Measurements from ENCODE around the gene HAAO.

Gene HAAO

DNA sequence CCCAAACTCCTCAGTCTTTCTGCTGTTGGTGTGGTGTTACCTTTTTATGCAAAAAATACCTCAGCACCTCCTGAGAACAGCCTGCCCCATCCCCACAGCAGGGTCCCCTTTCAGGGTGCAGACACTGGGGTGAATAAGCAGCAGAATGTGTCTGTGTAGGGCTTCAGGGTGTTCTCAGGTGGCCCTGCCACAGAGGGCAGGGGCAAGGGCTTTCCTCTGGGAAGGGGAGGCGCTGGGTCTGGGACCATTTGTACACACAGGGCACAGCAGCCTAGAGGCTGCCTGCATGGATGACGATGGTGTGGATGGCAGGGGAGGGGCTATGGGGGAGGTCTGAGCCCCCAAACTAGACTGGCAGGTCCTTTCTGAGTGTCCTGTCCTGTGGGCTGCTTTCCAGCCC lies 2.6 kb downstream of the HAAO start:
- H3K36me3 ChIP-seq (replicated peaks), result no peaks in the 10 kb centered on the region
- in situ Hi-C loops (cut with HindIII; ENCODE audit: low pct_ligation_motif_present, low sequenced_read_pairs), result no loop called here
- no peak overlapping the region for H3K4me3 ChIP-seq (ENCODE audit: low read depth, low read length)
- peaks cover 3% of the 10 kb centered on the region for H3K27me3 ChIP-seq (replicated peaks)
- TF ChIP-seq, protein P1, sequence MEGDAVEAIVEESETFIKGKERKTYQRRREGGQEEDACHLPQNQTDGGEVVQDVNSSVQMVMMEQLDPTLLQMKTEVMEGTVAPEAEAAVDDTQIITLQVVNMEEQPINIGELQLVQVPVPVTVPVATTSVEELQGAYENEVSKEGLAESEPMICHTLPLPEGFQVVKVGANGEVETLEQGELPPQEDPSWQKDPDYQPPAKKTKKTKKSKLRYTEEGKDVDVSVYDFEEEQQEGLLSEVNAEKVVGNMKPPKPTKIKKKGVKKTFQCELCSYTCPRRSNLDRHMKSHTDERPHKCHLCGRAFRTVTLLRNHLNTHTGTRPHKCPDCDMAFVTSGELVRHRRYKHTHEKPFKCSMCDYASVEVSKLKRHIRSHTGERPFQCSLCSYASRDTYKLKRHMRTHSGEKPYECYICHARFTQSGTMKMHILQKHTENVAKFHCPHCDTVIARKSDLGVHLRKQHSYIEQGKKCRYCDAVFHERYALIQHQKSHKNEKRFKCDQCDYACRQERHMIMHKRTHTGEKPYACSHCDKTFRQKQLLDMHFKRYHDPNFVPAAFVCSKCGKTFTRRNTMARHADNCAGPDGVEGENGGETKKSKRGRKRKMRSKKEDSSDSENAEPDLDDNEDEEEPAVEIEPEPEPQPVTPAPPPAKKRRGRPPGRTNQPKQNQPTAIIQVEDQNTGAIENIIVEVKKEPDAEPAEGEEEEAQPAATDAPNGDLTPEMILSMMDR (IDR thresholded peaks at IDR 0.05; ENCODE audit: low read depth, low read length, missing control alignments), result no peak
- H3K27ac ChIP-seq, result no peak overlapping the region
- DNase-seq, result no peak

DNA sequence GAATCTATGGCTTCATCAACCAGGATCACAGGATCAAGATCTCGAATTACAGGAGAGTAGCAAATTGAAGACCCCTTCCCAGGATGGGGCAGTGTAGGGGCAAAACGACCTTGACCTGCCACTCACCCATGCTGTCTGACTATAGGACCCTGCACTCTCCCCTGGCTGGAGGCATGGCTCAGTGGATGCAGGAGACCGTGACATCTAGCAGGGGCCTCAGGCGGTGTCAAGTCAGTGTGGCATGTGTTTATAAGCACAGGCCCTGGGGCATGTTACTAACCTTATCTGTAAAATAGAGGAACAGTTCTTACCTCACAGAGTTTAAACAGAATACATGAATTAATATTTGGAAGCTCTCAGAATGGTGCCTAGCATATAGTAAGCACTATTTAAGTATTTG lies 3.5 kb downstream of the HAAO start:
- TF ChIP-seq, protein P1 (IDR thresholded peaks at IDR 0.05; ENCODE audit: low read depth, low read length, missing control alignments), result no peak
- H3K36me3 ChIP-seq (replicated peaks), result no peaks in the 10 kb centered on the region
- no peak overlapping the region for H3K4me3 ChIP-seq (ENCODE audit: low read depth, low read length)
- DNase-seq, result no peak
- in situ Hi-C loops (cut with HindIII; ENCODE audit: low pct_ligation_motif_present, low sequenced_read_pairs), result no loop called here
- peaks cover 3% of the 10 kb centered on the region for H3K27me3 ChIP-seq (replicated peaks)
- H3K27ac ChIP-seq, result no peak overlapping the region

DNA sequence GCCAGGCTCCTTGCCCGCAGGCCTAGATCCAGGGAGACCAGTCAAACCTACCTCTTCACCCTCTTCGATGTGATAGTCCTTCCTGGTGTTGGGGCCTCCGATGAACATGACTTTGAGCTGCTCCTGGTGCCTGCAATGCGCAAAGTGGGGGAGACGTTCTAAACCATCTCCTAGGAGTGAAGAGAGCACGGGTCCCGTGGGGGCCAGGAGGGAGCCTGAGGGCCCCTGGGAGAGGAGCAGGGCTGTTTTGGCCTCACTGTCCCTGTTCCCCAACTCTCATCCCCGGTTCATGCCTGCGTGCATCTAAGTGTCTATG lies 3.9 kb downstream of the HAAO start:
- in situ Hi-C loops (cut with HindIII; ENCODE audit: low pct_ligation_motif_present, low sequenced_read_pairs), result no loop called here
- DNase-seq, result no peak
- H3K4me3 ChIP-seq (ENCODE audit: low read depth, low read length), result no peak overlapping the region
- peaks cover 3% of the 10 kb centered on the region for H3K27me3 ChIP-seq (replicated peaks)
- no peaks in the 10 kb centered on the region for H3K36me3 ChIP-seq (replicated peaks)
- no peak overlapping the region for H3K27ac ChIP-seq
- TF ChIP-seq, protein P1 (IDR thresholded peaks at IDR 0.05; ENCODE audit: low read depth, low read length, missing control alignments), result no peak

DNA sequence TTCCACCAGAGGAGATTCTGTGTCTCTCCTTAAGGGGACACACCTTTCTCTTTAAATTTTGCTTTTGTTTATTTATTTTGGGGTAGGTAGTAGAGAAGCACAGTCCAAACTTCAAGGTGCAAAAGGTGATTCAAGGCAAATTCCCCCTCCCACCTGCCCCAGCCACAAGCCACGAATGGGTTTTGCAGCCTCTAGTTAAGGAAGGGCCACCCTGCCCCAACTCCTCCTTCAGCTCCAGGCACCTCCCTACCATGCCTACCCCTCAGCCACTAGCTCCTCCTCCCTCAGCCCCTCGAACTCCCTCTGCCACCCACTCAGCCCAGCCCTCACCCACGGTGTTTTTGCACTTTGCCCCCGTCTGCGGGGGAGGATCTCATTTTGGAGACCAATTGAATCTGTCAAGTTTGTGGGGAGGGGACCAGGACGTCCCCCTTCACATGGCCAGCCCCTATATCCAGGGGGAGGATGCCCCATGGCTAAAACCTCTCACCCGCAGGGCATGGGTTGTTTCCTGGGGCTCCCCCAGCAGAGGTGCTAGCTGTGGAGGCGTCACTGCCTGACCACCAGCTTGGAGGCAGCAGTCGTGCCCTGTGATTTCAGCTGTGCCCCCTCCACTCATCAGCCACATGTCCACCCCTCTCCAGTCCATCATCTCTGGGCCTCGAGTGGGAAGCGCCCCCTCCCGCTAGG lies 4.5 kb downstream of the HAAO start:
- Histone ChIP-seq H3K4me3 (ENCODE audit: low read depth, low read length) (no peak overlapping the region), H3K27ac (no peak overlapping the region), H3K36me3 (replicated peaks) (no peaks in the 10 kb centered on the region), H3K27me3 (replicated peaks) (peaks cover 3% of the 10 kb centered on the region)
- in situ Hi-C loops (cut with HindIII; ENCODE audit: low pct_ligation_motif_present, low sequenced_read_pairs), result no loop called here
- DNase-seq, result no peak
- TF ChIP-seq, protein P1 (IDR thresholded peaks at IDR 0.05; ENCODE audit: low read depth, low read length, missing control alignments), result no peak

DNA sequence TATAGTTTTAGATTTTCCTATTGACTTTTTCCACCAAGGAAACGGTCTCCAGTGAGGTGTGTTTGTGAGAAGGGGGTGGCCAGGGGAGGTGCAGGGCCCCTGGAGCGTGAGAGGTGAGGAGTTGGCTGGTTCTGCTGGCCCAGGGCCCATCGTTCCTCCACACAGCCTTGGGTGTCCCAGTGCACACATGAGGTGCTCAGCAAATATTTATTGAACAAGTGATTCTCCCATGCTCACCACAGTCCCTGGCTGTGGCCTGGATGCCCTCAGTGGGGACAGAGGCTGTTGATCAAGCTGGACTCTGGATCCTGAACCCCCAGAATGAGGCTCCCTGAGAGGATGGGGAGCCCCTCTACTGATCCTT lies 5.0 kb downstream of the HAAO start:
- H3K27me3 ChIP-seq (replicated peaks), result no peaks in the 10 kb centered on the region
- H3K36me3 ChIP-seq (replicated peaks), result no peaks in the 10 kb centered on the region
- no peak for DNase-seq
- TF ChIP-seq, protein P1 (IDR thresholded peaks at IDR 0.05; ENCODE audit: low read depth, low read length, missing control alignments), result no peak
- H3K4me3 ChIP-seq (ENCODE audit: low read depth, low read length), result no peak overlapping the region
- no peak overlapping the region for H3K27ac ChIP-seq
- in situ Hi-C loops (cut with HindIII; ENCODE audit: low pct_ligation_motif_present, low sequenced_read_pairs), result no loop called here

Data from brain microvascular endothelial cell (primary cell).